Adrenal gland (tissue), 12 donors: ENCODE results near the gene PHACTR3. TPM values are rescaled to one million over a fixed set of nuclear protein-coding genes. Genes with fewer than 3 reads are reported as not detected.
"Not testable (repeated sequence)": the region's sequence is repeated elsewhere in the genome, so short reads cannot be mapped to it uniquely, and the experiment has no call there.

Source experiments
- DNase-seq, 7 donors: peaks; one replicate each; pipeline ENCODE4 v3.0.0-alpha.2; 2019 to 2020
- H3K27ac ChIP-seq, 5 donors: fragments of 200-600 bp; sonication (generic) in 4 of 5; 1 replicate in 3 of 5; 2 replicates in 2 of 5; pipeline versions ENCODE4 v1.5.1 to v1.8.0; 2016 to 2020; ENCODE audit warnings: mild to moderate bottlenecking in 1 of 5
- H3K27me3 ChIP-seq: fragments of 200-600 bp; 2 replicates; pipeline ENCODE4 v1.8.0; 2021
- H3K36me3 ChIP-seq, 2 donors: fragments of 200-600 bp; replicated peaks in 1 of 2; 1 replicate in 1 of 2; 2 replicates in 1 of 2; pipeline versions ENCODE4 v1.5.1 to v1.8.0; 2018 to 2022
- H3K4me1 ChIP-seq, 2 donors: fragments of 200-600 bp; replicated peaks in 1 of 2; 1 replicate in 1 of 2; 2 replicates in 1 of 2; pipeline versions ENCODE4 v1.5.1 to v1.8.0; 2018 to 2021
- H3K4me3 ChIP-seq, 4 donors: fragments of 200-600 bp; sonication (generic) in 3 of 4; one replicate each; pipeline ENCODE4 v1.5.1; 2016 to 2018
- H3K9me3 ChIP-seq, 3 donors: fragments of 200-600 bp; sonication (generic) in 1 of 3; replicated peaks in 1 of 3; 1 replicate in 2 of 3; 2 replicates in 1 of 3; pipeline versions ENCODE4 v1.5.1 to v1.8.0; 2016 to 2021
- POLR2A ChIP-seq, 2 donors: fragments of 450-650 bp; IDR thresholded peaks; one replicate each; pipeline ENCODE4 v1.6.1; 2017; ENCODE audit warnings: antibody characterized with exemption in 2 of 2, mild to moderate bottlenecking in 2 of 2, moderate library complexity in 1 of 2
- WGBS, 4 donors: extraction: QIAGEN DNeasy Blood & Tissue Kit in 2 of 4; methylation state at CpG; one replicate each; pipeline versions ENCODE4 v1.1.5 to v1.1.7; 2013 to 2017; 5-methylcytosine and 5-hydroxymethylcytosine counted together
- intact Hi-C, 2 donors: fragments of 100-400 bp; cut with DNase I; formaldehyde crosslinking; loops; one replicate each; pipeline versions ENCODE4 v1.14.1 to v1.15.0; 2022 to 2023
- polyA plus RNA-seq, 3 donors: library from polyadenylated mRNA; stranded (reverse); fragments of 200-250 nt in 2 of 3; fragments of 350-450 nt in 1 of 3; fragmentation: Illumina TruSeq in 1 of 3; extraction: RNeasy Lipid Tissue Mini Kit (QIAGEN cat#74804) in 1 of 3; gene quantifications; one replicate each; pipeline ENCODE4 v1.2.3, GENCODE V29; 2013 to 2014
- small RNA-seq, 2 donors: library from RNA; depleted of rRNA; stranded (forward); fragments of <200 nt; gene quantifications; one replicate each; pipeline ENCODE3, GENCODE V24; 2016
- total RNA-seq, 9 donors: library from RNA; depleted of rRNA in 4 of 9; stranded (reverse); fragments of >200 nt in 4 of 9; fragments of 120-200 nt in 1 of 9; fragmentation: NEBNext Ultra II Directional in 1 of 9; extraction: Animal tissue kit (Norgen Biotek cat#: 25700) in 1 of 9; gene quantifications; one replicate each; pipeline versions ENCODE4 v1.1.0 to v1.2.4, GENCODE V29; 2013 to 2023
- TF ChIP-seq, protein P1 (sequence below), 6 experiments: fragments of 450-650 bp in 4 of 6; fragments of 200-600 bp in 2 of 6; sonication (generic) in 1 of 6; IDR thresholded peaks; 1 replicate in 5 of 6; 2 replicates in 1 of 6; pipeline versions ENCODE4 v1.5.1 to v1.8.0; 2016 to 2021; ENCODE audit warnings: antibody characterized with exemption in 6 of 6, mild to moderate bottlenecking in 2 of 6, moderate library complexity in 1 of 6
- donor health status: healthy with polysubstance abuse.
- donor health status: Bipolar disorder and iron deficiency.
- donor health status: DM: yes; HTN: yes; CAD: no.
- donor health status: DM: no; HTN: no; CAD: no.
- donor health status: DM: no; HTN: no; CAD: no.
- donor health status: DM: yes; HTN: yes; CAD: no.

The PHACTR3 gene
- total and polyA plus RNA-seq, 12 donors, result 0.17 to 4.5 (median 0.81) TPM

DNA sequence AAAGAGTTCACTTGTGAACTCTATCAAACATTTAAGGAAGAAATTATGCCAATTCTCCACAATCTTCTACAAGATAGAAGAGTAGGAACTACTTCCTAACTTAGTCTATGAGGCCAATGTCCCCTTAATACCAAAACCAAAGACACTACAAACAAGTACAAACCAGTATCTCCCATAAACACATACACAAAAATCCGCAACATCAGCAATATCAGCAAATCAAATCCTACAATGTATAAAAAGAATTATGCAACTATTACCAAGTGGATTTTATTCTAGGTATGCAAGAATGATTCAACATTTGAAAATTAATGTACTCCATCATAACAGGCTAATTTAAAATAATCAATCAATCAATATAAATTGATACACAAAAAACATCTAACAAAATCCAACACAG lies 283.7 kb downstream of the PHACTR3 start:
- Histone ChIP-seq H3K4me1 (no peaks in the 10 kb centered on the region), H3K4me3 (no peak overlapping the region), H3K36me3 (no peaks in the 10 kb centered on the region), H3K27ac (no peak overlapping the region), H3K27me3 (no peaks in the 10 kb centered on the region), H3K9me3 (no peaks in the 10 kb centered on the region)
- WGBS, 4 donors, result 90 to 100% (median 97%) methylated on average over 1 of the region's 1 CpG
- DNase-seq, result no peak
- intact Hi-C loops, result no loop called here
- TF ChIP-seq POLR2A (IDR thresholded peaks at IDR 0.05), result no peak
- TF ChIP-seq, protein P1, sequence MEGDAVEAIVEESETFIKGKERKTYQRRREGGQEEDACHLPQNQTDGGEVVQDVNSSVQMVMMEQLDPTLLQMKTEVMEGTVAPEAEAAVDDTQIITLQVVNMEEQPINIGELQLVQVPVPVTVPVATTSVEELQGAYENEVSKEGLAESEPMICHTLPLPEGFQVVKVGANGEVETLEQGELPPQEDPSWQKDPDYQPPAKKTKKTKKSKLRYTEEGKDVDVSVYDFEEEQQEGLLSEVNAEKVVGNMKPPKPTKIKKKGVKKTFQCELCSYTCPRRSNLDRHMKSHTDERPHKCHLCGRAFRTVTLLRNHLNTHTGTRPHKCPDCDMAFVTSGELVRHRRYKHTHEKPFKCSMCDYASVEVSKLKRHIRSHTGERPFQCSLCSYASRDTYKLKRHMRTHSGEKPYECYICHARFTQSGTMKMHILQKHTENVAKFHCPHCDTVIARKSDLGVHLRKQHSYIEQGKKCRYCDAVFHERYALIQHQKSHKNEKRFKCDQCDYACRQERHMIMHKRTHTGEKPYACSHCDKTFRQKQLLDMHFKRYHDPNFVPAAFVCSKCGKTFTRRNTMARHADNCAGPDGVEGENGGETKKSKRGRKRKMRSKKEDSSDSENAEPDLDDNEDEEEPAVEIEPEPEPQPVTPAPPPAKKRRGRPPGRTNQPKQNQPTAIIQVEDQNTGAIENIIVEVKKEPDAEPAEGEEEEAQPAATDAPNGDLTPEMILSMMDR (IDR thresholded peaks at IDR 0.05), result no peak

DNA sequence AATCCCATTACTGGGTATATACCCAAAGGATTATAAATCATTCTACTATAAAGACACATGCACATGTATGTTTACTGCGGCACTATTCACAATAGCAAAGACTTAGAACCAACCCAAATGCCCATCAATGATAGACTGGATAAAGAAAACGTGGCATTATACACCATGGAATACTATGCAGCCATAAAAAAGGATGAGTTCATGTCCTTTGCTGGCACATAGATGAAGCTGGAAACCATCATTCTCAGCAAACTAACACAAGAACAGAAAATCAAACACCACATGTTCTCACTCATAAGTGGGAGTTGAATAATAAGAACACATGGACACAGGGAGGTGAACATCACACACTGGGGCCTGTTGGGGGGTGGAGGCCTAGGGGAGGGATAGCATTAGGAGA lies 285.7 kb downstream of the PHACTR3 start:
- H3K4me1 ChIP-seq, H3K27me3 ChIP-seq, intact Hi-C loops, H3K36me3 ChIP-seq, H3K4me3 ChIP-seq, H3K9me3 ChIP-seq, DNase-seq, H3K27ac ChIP-seq: not testable (repeated sequence)
- WGBS, 4 donors, result 68 to 90% (median 78%) methylated on average over 2 of the region's 2 CpGs

DNA sequence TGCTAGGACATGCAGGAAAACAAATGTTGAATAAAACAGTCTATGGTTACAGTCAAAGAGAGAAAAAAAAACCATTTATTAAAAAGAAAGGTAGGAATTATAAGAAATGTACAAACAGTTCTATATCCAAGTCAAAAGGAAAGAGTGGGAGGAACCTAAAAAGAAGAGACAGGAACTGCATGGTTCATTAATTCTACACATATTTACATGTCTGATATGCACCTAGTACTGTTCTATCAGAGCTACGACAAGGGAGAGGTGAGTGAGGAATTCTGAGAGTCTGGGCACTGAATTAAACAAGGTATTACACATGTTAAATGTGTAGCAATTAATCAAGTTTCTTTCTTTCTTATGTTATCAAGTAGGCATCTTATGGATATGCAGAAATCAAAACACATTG lies 287.2 kb downstream of the PHACTR3 start:
- intact Hi-C loops, result no loop called here
- no peak for DNase-seq
- Histone ChIP-seq H3K9me3 (no peaks in the 10 kb centered on the region), H3K4me3 (no peak overlapping the region), H3K36me3 (no peaks in the 10 kb centered on the region), H3K27ac (no peak overlapping the region), H3K4me1 (no peaks in the 10 kb centered on the region), H3K27me3 (no peaks in the 10 kb centered on the region)
- no peak for TF ChIP-seq POLR2A (IDR thresholded peaks at IDR 0.05)
- TF ChIP-seq, protein P1 (IDR thresholded peaks at IDR 0.05), result no peak
- 79 to 93% (median 89%) methylated on average over 1 of the region's 1 CpG for WGBS, 4 donors

DNA sequence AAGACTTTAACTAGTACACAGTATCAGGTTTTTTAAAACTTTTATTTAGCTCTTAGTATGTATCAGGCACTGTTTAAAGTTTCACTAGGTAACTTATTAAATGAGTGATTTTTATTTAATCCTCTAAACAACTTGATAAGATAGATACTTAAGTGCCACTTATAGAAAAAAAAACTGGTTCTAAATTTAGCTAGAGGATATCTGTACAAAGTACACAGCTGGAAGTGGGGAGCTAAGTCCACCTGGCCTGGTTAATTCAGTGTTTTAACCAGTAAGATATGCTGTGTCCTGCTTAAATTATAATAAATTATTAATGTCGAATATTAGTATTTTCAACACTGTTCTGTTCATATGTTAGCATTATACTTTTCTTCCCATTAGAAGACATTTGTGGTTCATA lies 291.6 kb downstream of the PHACTR3 start:
- no peaks in the 10 kb centered on the region for H3K9me3 ChIP-seq
- H3K4me1 ChIP-seq, result no peaks in the 10 kb centered on the region
- DNase-seq, result no peak
- intact Hi-C loops, result no loop called here
- WGBS, 4 donors, result 67 to 85% (median 76%) methylated on average over 1 of the region's 1 CpG
- H3K4me3 ChIP-seq, result no peak overlapping the region
- H3K27me3 ChIP-seq, result no peaks in the 10 kb centered on the region
- no peaks in the 10 kb centered on the region for H3K36me3 ChIP-seq
- TF ChIP-seq, protein P1 (IDR thresholded peaks at IDR 0.05), result no peak
- no peak for TF ChIP-seq POLR2A (IDR thresholded peaks at IDR 0.05)
- H3K27ac ChIP-seq, result no peak overlapping the region

Small RNA genes within 50 kb of the gene (small RNA-seq; reads per million reads assigned to genes)
- 0 reads per million in 2 donors for gene RNU7-141P
